Activated T-cell treated with anti-CD3 and anti-CD28 coated beads for 48 hours (primary cell): ENCODE measurements around the gene MED13L.

Experiments
- DNase-seq: peaks from one replicate; pipeline ENCODE4 v3.0.0-alpha.2; 2020; ENCODE audit warnings: low read depth

Gene MED13L

DNA sequence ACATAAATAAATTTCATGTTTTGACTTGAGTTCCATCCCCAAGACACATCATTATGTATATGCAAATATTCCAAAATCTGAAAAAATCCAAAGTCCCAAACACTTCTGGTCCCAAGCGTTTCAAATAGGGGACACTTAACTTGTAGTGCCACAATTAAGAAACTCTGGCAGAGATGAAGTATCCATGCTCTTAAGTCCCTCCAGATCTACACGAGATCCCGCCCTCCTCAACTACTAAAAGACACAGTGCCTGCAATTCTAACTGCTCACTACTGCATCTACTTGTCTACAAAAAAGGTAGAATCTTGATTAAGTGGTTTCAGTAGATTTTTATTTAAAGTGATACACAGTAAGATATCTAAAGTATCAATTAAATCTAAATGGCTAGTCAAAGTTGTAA, 97.0 kb downstream of the MED13L start:
- DNase-seq = no peak

- no peak for DNase-seq
Measured at GRCh38 chr12:116179384-116179783, 98.1 kb downstream of the MED13L start.

- no peak for DNase-seq
Measured at GRCh38 chr12:116177017-116177416, 100.5 kb downstream of the MED13L start.

DNA sequence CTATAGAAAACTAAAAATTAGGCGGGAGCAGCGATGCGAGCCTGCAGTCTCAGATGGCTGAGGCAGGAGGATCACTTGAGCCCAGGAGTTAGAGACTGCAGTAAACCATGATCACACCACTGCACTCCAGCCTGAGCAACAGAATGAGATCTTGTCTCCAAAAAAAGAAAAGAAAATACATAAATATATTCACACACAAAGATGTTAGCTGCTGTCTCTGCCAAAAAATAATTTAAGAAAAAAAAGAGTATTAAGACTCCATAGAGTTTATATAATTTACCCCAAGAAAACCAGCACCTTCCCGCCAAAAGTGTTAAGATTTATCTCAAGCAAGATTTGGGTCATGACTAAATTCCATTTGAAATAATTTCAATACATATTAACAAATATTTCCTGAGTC, 102.6 kb downstream of the MED13L start:
- no peak for DNase-seq

DNA sequence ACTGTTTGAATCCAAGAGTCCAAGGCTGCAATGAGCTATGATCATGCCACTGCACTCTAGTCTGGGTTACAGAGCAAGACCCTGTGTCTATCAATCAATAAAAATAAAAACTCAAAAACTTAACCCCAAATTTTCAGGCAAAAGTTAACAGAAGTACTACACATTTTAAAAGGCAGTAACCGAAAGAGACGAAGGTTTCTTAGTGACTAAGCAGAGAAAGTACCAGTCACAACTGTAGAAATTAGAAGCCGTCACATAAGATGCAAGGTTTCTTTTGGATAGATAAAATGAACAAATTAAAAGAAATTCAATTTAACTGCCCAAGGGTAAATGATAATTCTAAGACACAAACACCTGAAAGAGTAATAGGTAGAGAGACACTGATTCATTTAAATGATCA, 103.5 kb downstream of the MED13L start:
- DNase-seq = no peak

DNA sequence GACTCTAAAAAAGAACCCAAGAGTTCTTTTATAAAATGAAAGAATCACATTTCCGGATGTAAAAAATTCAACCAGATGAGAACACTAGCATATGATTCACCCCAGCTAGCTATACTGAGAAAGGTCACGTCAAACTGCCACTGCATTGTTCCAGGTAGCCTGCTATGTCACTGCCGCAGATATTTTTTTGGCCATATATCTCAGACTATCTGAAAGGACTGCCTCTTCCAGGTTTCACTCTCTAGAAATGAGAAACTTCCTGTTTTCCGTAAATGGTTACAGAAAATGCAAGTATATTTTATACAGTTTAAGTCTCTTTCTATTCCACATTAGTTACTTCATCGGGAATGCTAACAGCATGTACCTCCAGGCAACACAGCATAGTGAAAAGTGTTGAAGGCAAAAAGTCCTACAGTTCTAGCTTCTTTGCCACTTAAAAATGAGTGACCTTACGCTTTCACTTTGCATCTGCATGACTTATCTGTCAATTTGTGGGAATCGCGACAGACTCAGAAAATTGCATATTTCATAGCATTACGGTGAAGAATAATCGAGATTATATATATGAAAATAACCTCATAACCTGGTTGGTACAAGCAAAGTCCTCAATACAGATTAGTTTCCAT, 105.2 kb downstream of the MED13L start:
- no peak for DNase-seq

DNA sequence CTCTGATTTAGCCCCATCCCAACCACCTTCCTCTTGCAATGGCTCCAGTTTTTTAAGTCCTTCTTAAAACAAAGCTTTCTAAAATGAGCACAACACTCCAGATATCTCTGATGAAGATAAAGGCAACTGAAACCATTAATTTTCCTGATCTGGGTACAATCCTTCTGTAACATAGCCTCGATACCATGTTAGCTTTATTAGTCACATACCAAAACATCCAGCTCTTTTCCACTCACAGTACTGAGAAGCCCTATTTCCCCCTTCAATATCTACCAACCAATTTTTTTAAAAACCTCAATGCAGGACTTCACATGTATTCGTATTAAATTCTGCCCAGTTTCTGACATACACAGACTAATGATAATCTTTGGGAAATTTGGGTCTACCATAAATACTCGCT, 105.9 kb downstream of the MED13L start:
- DNase-seq = no peak

DNA sequence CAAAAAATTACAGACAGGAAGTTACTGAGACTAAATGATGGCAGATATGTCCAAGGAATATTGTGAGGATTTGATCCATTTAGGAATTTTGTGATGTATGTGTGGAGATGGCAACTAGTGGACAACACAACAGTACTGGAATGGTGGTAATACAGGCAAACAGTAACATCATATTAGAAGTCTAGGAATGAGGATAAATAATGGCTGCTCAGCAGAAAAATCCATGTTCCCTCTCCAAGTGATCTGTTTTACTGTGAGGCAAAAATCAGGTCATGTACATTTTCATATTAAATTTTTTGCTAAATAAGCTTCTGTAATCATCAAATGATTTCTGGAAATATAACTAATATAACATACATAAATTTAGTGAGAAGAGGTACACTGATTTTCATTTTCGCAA, 108.4 kb downstream of the MED13L start:
- DNase-seq = no peak

- DNase-seq = no peak
Measured at GRCh38 chr12:116166306-116166705, 111.2 kb downstream of the MED13L start.

GRCh38 chr12:116165036-116165425, 112.5 kb downstream of the MED13L start:
- DNase-seq = no peak

GRCh38 chr12:116164250-116165035, 113.0 kb downstream of the MED13L start:
- no peak for DNase-seq

DNA sequence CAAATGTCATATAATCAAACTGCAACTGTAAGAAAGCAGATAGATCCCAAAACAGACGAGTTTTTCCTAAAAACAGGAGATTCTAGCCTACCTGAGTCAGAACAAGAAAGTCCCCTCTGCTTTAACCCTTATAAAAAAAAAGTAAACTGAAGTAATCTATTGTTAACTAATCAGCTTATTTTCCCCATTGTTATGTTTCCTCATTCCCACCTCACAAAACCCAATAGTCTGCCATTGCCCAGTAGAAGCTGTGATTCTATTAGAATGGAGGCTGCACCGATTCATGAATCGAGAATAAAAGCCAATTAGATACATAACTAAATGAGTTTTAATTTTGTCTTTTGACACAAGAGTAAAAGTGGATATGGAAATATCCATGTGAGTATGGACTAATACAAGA, 115.4 kb downstream of the MED13L start:
- DNase-seq = no peak

GRCh38 chr12:116161588-116161987, 115.9 kb downstream of the MED13L start:
- DNase-seq = no peak

- no peak for DNase-seq
Measured at GRCh38 chr12:116160883-116161458, 116.5 kb downstream of the MED13L start.

DNA sequence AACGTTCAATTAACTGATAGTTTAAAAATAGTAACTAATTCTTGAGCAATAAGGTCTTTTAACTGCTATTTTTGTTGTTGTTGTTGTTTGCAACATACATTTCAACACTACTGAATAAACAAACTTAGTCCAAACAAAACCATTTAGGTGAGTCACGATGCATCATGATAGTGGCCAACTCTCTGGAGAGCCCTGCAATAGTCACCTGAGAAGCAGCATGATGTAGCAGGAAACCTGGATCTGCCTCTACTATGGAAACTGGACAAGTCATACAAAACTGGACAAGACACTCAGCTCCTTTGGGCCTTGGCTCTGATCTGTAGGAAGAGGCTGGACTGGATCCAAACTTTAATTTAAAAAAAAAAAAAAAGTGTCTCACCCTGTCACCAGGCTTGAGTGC, 117.3 kb downstream of the MED13L start:
- DNase-seq = no peak

DNA sequence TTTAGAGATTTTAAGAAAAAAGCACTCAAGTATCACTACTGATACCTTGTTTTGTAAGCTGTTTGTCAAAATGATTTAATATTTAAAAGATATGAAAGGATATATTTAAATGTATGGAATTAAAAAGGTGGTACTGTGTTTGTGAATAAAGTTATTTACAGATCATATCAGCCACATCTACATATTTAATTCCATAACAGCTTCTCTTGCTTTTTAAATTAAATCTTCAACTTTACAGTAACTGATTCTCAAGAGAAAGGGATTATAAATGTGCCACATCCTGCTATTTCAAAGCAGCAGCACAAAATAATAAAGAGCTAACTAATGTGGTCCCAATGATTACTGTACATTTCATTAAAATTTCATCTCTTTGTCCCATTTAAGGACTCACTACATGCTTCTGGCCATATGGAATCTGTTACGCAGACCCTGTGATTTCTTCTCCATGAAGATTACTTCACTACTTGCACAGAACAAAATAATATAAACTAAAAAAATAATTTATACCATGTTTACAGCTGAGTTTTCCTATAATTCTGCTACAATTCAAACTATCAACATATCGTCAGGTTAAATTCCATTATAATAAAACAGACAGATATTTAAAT, 117.8 kb downstream of the MED13L start:
- no peak for DNase-seq

- DNase-seq = no peak
Measured at GRCh38 chr12:116159175-116159574, 118.3 kb downstream of the MED13L start.

DNA sequence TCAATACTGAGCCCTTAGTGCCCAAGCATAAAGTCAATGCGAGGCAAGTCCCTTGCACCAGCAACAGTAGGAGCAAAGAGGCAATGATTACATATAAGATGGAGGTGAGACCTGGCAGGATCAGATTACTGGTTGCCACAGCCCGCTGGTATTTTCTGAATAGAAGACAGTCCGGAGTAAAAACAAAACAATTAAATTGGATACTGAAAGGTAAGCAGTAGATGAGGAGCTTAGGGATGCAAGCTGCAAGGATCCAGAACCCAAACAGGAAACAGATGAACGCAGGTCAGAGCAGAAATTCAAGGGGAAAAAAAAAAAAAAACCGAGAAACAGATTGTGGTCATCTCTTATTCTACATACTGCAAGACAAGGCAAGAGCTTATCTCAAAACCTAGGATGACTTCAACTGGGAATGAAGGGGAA, 119.6 kb downstream of the MED13L start:
- no peak for DNase-seq

GRCh38 chr12:116156614-116157013, 120.9 kb downstream of the MED13L start:
- DNase-seq = no peak

- DNase-seq = no peak
Measured at GRCh38 chr12:116155383-116155782, 122.1 kb downstream of the MED13L start.

- DNase-seq = no peak
Measured at GRCh38 chr12:116153983-116154382, 123.5 kb downstream of the MED13L start.

- DNase-seq = no peak
Measured at GRCh38 chr12:116153113-116153512, 124.4 kb downstream of the MED13L start.

GRCh38 chr12:116152268-116152667, 125.2 kb downstream of the MED13L start:
- DNase-seq = no peak
